HG03280 (cell line): ENCODE measurements around the gene RALGAPA2.

ENCODE experiments used
- ATAC-seq: cut with Tn5 transposase; IDR thresholded peaks from one replicate; pipeline ENCODE4 v1.9.1; 2021; ENCODE audit warnings: mild to moderate bottlenecking, moderate library complexity; ENCODE audit not compliant: unreplicated experiment

The RALGAPA2 gene

GRCh38 chr20:20411402-20411801 is 301.0 kb downstream of the RALGAPA2 start:
- no peak for ATAC-seq

GRCh38 chr20:20410678-20411077 is 301.8 kb downstream of the RALGAPA2 start:
- ATAC-seq: no peak

- no peak for ATAC-seq
Measured at GRCh38 chr20:20409331-20409730, 303.1 kb downstream of the RALGAPA2 start.

- ATAC-seq: no peak
Measured at GRCh38 chr20:20407891-20408805, 304.3 kb downstream of the RALGAPA2 start.

- no peak for ATAC-seq
Measured at GRCh38 chr20:20406306-20406705, 306.1 kb downstream of the RALGAPA2 start.

GRCh38 chr20:20405623-20406022 is 306.8 kb downstream of the RALGAPA2 start:
- ATAC-seq: no peak

GRCh38 chr20:20404633-20405032 is 307.8 kb downstream of the RALGAPA2 start:
- no peak for ATAC-seq

- ATAC-seq: no peak
Measured at GRCh38 chr20:20401991-20402390, 310.5 kb downstream of the RALGAPA2 start.

GRCh38 chr20:20399531-20400500 is 312.6 kb downstream of the RALGAPA2 start:
- ATAC-seq: no peak

GRCh38 chr20:20398123-20398522 is 314.3 kb downstream of the RALGAPA2 start:
- no peak for ATAC-seq

- ATAC-seq: no peak
Measured at GRCh38 chr20:20396794-20397193, 315.6 kb downstream of the RALGAPA2 start.

GRCh38 chr20:20395903-20396568 is 316.4 kb downstream of the RALGAPA2 start:
- no peak for ATAC-seq

GRCh38 chr20:20395087-20395486 is 317.4 kb downstream of the RALGAPA2 start:
- ATAC-seq: no peak

- no peak for ATAC-seq
Measured at GRCh38 chr20:20393207-20394120, 319.0 kb downstream of the RALGAPA2 start.

- no peak for ATAC-seq
Measured at GRCh38 chr20:20391766-20392165, 320.7 kb downstream of the RALGAPA2 start.

- ATAC-seq: no peak
Measured at GRCh38 chr20:20391115-20391514, 321.3 kb downstream of the RALGAPA2 start.

GRCh38 chr20:20390393-20390792 is 322.1 kb downstream of the RALGAPA2 start:
- ATAC-seq: no peak

- ATAC-seq: no peak
Measured at GRCh38 chr20:20386192-20386591, 326.3 kb downstream of the RALGAPA2 start.

- no peak for ATAC-seq
Measured at GRCh38 chr20:20375862-20376261, 336.6 kb downstream of the RALGAPA2 start.

GRCh38 chr20:20373091-20373571 is 339.3 kb downstream of the RALGAPA2 start:
- ATAC-seq: no peak
